ENCODE results near the gene ILF2.

DNA sequence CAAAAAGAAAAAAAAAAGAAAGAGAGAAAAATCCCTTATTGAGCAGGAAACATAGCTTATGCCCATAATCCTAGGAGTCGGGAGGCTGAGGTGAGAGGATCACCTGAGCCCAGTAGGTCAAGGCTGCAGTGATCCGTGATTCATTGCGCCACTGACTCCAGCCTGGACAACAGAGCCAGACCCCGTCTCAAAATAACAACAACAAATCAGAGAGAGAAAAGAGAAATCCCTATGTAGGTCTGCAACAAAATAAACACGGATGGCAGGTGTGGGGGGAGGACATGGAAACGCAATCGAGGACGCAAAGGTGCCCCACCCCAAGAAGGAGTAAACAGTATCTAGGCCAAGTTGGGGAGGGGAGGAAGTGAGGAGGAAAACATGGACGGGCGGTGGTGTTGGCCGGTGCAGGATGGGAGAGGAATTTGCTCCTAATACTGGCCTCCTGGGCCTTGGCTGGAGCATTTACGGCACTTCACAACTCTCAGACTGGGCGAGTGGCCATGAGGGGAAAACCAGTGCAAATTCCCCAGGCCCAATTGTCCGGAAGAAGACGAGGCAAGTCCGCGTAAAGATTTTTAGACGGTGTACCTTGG, 37.5 kb downstream of the ILF2 start:
- TF ChIP-seq POLR2AphosphoS5 (IDR thresholded peaks at IDR 0.05; ENCODE audit: low read depth, low read length): no peak
- no peak for TF ChIP-seq TAF1 (IDR thresholded peaks at IDR 0.05; ENCODE audit: borderline replicate concordance, insufficient read depth, low read length)
- no peak for TF ChIP-seq SIN3A (IDR thresholded peaks at IDR 0.05; ENCODE audit: borderline replicate concordance, insufficient read depth, low read length)
- TF ChIP-seq, protein P1, sequence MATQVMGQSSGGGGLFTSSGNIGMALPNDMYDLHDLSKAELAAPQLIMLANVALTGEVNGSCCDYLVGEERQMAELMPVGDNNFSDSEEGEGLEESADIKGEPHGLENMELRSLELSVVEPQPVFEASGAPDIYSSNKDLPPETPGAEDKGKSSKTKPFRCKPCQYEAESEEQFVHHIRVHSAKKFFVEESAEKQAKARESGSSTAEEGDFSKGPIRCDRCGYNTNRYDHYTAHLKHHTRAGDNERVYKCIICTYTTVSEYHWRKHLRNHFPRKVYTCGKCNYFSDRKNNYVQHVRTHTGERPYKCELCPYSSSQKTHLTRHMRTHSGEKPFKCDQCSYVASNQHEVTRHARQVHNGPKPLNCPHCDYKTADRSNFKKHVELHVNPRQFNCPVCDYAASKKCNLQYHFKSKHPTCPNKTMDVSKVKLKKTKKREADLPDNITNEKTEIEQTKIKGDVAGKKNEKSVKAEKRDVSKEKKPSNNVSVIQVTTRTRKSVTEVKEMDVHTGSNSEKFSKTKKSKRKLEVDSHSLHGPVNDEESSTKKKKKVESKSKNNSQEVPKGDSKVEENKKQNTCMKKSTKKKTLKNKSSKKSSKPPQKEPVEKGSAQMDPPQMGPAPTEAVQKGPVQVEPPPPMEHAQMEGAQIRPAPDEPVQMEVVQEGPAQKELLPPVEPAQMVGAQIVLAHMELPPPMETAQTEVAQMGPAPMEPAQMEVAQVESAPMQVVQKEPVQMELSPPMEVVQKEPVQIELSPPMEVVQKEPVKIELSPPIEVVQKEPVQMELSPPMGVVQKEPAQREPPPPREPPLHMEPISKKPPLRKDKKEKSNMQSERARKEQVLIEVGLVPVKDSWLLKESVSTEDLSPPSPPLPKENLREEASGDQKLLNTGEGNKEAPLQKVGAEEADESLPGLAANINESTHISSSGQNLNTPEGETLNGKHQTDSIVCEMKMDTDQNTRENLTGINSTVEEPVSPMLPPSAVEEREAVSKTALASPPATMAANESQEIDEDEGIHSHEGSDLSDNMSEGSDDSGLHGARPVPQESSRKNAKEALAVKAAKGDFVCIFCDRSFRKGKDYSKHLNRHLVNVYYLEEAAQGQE (IDR thresholded peaks at IDR 0.05; ENCODE audit: insufficient read depth in 1 of 2, low read depth in 2 of 2, low read length in 2 of 2): no peak
- TF ChIP-seq FOXP2 (optimal IDR thresholded peaks at IDR 0.05; ENCODE audit: borderline replicate concordance, extremely low read depth, extremely low read length, insufficient read depth): no peak
